AG09309 (cell line): ENCODE results near the gene EMD.

Experiments used
- DNase-seq: peaks from one replicate; pipeline ENCODE4 v3.0.0-alpha.2; 2010; ENCODE audit warnings: low read depth
- H3K4me3 ChIP-seq: 2 replicates; pipeline ENCODE4 v1.5.1; 2011; ENCODE audit warnings: mild to moderate bottlenecking, low read depth, low read length, moderate library complexity; ENCODE audit not compliant: control insufficient read depth
- TF ChIP-seq, protein P1 (sequence below): IDR thresholded peaks from 2 replicates; pipeline ENCODE4 v1.5.1; 2011; ENCODE audit warnings: mild to moderate bottlenecking, low read depth, low read length, inconsistent platforms; ENCODE audit not compliant: insufficient read depth, control insufficient read depth; ENCODE audit errors: missing control alignments

Gene EMD

DNA sequence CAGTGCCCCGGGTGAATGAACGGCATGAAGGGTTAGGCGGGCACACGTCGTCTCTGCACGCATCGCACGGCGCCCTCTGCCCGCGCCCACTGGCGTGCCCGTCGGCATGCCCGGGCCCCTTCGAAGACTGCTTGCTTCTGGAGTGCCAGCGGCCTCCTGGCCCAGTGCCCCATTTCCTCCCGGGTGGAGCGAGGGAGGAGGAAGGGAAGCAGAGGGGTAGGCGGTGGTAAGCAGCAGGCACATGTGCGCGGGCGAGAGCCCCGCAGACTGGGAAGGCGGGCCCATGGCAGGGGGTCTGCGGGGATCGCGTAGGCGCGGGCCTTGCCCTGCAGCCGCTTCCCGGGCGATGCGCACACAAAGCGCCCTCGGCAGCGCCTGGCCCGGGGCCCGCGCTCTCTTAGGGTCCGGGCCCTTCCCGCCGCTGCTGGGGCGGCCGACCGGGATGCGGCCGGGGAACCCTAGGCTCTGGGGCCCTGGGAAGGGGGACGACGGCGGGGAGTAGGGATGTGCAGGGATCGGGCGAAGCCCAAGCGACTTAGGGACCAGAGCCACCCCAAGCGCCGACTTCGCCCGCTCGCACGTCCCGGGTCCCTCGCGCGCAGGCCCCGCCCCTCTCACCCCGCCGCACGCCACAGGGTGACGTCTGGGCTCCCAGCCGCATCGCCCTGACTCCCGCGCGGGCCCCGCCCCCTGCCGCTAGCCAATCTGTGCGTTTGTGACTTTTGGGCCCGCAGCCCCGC is 866 bp upstream of the EMD start:
- TF ChIP-seq, protein P1, sequence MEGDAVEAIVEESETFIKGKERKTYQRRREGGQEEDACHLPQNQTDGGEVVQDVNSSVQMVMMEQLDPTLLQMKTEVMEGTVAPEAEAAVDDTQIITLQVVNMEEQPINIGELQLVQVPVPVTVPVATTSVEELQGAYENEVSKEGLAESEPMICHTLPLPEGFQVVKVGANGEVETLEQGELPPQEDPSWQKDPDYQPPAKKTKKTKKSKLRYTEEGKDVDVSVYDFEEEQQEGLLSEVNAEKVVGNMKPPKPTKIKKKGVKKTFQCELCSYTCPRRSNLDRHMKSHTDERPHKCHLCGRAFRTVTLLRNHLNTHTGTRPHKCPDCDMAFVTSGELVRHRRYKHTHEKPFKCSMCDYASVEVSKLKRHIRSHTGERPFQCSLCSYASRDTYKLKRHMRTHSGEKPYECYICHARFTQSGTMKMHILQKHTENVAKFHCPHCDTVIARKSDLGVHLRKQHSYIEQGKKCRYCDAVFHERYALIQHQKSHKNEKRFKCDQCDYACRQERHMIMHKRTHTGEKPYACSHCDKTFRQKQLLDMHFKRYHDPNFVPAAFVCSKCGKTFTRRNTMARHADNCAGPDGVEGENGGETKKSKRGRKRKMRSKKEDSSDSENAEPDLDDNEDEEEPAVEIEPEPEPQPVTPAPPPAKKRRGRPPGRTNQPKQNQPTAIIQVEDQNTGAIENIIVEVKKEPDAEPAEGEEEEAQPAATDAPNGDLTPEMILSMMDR: no peak
- peak overlapping the region; percentile 40 for H3K4me3 ChIP-seq
- no peak for DNase-seq

DNA sequence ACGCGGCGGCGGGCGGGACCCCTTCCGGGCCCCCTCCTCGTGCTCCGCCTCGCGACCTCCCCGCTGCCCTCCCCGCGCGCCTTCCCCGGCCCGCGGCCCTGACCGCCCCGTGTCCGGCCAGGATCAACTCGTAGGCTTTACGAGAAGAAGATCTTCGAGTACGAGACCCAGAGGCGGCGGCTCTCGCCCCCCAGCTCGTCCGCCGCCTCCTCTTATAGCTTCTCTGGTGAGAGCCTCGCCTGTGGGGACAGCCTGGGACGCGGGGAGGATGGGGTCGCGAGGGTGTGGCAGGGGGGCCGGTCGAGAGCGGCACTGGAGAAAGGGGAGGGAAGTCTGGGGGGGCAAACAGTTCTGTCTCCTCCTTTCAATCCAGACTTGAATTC is 465 bp downstream of the EMD start:
- no peak for DNase-seq
- peak overlapping the region; percentile 81 for H3K4me3 ChIP-seq
- TF ChIP-seq, protein P1: no peak

DNA sequence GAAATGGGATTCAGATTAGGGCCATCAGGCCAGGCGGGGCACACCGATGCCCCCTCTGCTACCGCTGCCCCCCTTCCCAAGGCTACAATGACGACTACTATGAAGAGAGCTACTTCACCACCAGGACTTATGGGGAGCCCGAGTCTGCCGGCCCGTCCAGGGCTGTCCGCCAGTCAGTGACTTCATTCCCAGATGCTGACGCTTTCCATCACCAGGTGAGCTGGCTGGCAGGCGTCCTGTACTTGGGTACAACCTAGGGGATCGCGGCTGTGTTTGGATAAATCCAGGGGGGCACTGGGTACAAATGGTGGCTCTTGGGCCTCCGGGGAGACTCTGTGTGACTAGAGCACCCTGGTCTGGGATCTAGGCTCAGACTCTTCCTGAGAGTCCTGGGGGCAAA is 1.1 kb downstream of the EMD start:
- no peak for DNase-seq
- peak overlapping the region; percentile 81 for H3K4me3 ChIP-seq
- TF ChIP-seq, protein P1: no peak

DNA sequence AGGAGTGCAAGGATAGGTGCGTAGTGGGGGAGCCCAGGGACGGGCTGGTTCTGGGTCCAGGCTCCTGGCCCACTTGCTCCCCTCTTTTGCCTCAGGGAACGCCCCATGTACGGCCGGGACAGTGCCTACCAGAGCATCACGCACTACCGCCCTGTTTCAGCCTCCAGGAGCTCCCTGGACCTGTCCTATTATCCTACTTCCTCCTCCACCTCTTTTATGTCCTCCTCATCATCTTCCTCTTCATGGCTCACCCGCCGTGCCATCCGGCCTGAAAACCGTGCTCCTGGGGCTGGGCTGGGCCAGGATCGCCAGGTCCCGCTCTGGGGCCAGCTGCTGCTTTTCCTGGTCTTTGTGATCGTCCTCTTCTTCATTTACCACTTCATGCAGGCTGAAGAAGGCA is 1.7 kb downstream of the EMD start:
- TF ChIP-seq, protein P1: no peak
- H3K4me3 ChIP-seq: peak overlapping the region; percentile 81
- no peak for DNase-seq

DNA sequence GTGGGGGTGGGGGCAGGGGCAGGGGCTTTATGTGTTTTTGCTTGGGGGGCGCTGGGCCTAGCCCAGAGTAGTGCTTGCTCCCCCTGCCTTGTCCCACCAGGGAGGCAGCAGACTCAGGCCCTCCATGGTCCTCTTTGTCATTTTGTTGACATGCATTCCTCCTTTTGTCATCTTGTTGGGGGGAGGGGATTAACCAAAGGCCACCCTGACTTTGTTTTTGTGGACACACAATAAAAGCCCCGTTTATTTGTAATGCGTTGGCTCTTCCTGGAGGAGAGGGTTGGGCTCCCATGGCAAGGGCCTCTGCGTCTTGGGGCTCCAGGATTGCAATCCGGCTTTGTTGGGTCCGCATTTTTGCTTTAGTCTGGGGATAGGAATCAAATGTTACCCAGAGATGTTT is 2.2 kb downstream of the EMD start:
- H3K4me3 ChIP-seq: no peak overlapping the region
- TF ChIP-seq, protein P1: no peak
- DNase-seq: no peak

DNA sequence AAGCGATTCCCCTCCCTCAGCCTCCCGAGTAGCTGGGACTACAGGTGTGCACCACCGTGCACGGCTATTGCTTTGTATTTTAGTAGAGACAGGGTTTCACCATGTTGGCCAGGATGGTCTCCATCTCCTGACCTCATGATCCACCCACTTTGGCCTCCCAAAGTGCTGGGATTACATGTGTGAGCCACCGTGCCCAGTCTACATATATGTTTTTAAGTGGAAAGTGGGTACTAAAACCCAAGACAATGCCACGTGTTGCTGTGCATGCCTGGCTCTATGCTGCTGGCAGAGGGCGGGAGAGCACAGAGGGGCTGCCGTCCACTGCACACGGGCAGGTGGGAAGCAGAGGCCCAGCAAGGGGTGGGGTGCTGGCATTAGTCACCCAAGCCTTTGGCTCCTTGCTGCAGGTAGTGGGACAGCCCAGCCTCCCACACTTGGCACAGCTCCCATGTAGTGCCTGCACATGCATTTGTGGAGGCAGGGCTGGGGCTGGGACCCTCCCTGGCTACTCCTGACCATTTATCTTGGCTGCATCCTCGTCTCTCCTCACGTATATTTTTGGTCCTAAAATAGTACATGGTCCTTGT is 3.5 kb downstream of the EMD start:
- H3K4me3 ChIP-seq: no peak overlapping the region
- TF ChIP-seq, protein P1: no peak
- DNase-seq: no peak
